Keratinocyte (primary cell): ENCODE measurements around the gene MYO9A. TPM values are rescaled to one million over a fixed set of nuclear protein-coding genes. Genes with fewer than 3 reads are reported as not detected.

Source experiments
- DNase-seq: peaks from one replicate; pipeline ENCODE4 v3.0.0-alpha.2; 2011; ENCODE audit warnings: low read depth, missing footprints, low spot score
- FAIRE-seq: peaks from 2 replicates; lab custom pipeline; 2011; peaks lifted over from hg19 to GRCh38; lab: Jason Lieb, UNC
- H2AFZ ChIP-seq: 2 replicates; pipeline ENCODE4 v1.6.0; 2012; ENCODE audit warnings: low read length, control low read depth, inconsistent platforms; ENCODE audit not compliant: control insufficient read depth
- H3K27ac ChIP-seq: 2 replicates; pipeline ENCODE4 v1.5.1; 2011; ENCODE audit warnings: low read length; ENCODE audit not compliant: control insufficient read depth, insufficient read depth
- H3K27me3 ChIP-seq: 3 replicates; pipeline ENCODE4 v1.6.0; 2011; ENCODE audit warnings: low read length; ENCODE audit not compliant: control insufficient read depth, insufficient read depth; ENCODE audit errors: extremely low read depth
- H3K36me3 ChIP-seq, 2 experiments: 2 replicates in 1 of 2; 3 replicates in 1 of 2; pipeline ENCODE4 v1.5.1; 2011; ENCODE audit warnings: low read length in 2 of 2, mild to moderate bottlenecking in 1 of 2; ENCODE audit not compliant: control insufficient read depth in 2 of 2, insufficient read depth in 2 of 2; ENCODE audit errors: extremely low read depth in 1 of 2
- H3K4me1 ChIP-seq: 3 replicates; pipeline ENCODE4 v1.5.1; 2011; ENCODE audit warnings: low read length; ENCODE audit not compliant: control insufficient read depth, insufficient read depth; ENCODE audit errors: extremely low read depth
- H3K4me2 ChIP-seq: 3 replicates; pipeline ENCODE4 v1.6.0; 2011; ENCODE audit warnings: low read depth, low read length; ENCODE audit not compliant: control insufficient read depth, insufficient read depth; ENCODE audit errors: extremely low read depth
- H3K4me3 ChIP-seq, 3 experiments: fragments of 200-600 bp in 1 of 3; sonication (generic) in 1 of 3; 2 replicates in 2 of 3; 3 replicates in 1 of 3; pipeline ENCODE4 v1.5.1; 2011 to 2016; ENCODE audit warnings: low read length in 3 of 3, mild to moderate bottlenecking in 3 of 3, control low read depth in 2 of 3, inconsistent platforms in 1 of 3, low read depth in 1 of 3, mixed read lengths in 1 of 3, mixed run types in 1 of 3, moderate library complexity in 1 of 3; ENCODE audit not compliant: control insufficient read depth in 2 of 3, insufficient read depth in 2 of 3; ENCODE audit errors: extremely low read depth in 1 of 3
- H3K79me2 ChIP-seq: 2 replicates; pipeline ENCODE4 v1.6.0; 2012; ENCODE audit warnings: low read length; ENCODE audit not compliant: control insufficient read depth, insufficient read depth
- H3K9ac ChIP-seq: 3 replicates; pipeline ENCODE4 v1.6.0; 2011; ENCODE audit warnings: low read length; ENCODE audit not compliant: control insufficient read depth, insufficient read depth; ENCODE audit errors: extremely low read depth
- H3K9me1 ChIP-seq: 3 replicates; pipeline ENCODE4 v1.6.0; 2011; ENCODE audit warnings: low read length; ENCODE audit not compliant: control insufficient read depth, insufficient read depth; ENCODE audit errors: extremely low read depth
- H3K9me3 ChIP-seq: 2 replicates; pipeline ENCODE4 v1.5.1; 2012; ENCODE audit warnings: low read depth, low read length; ENCODE audit not compliant: control insufficient read depth
- H4K20me1 ChIP-seq: 3 replicates; pipeline ENCODE4 v1.6.0; 2011; ENCODE audit warnings: low read length; ENCODE audit not compliant: control insufficient read depth, insufficient read depth; ENCODE audit errors: extremely low read depth
- CTCF ChIP-seq, 3 experiments: IDR thresholded peaks in 1 of 3; conservative IDR thresholded peaks in 1 of 3; optimal IDR thresholded peaks in 1 of 3; 2 replicates in 2 of 3; 3 replicates in 1 of 3; pipeline versions ENCODE3 to v1.5.1; 2011; ENCODE audit warnings: low read length in 3 of 3, mild to moderate bottlenecking in 3 of 3, moderate library complexity in 2 of 3, control low read depth in 1 of 3, inconsistent platforms in 1 of 3; ENCODE audit not compliant: insufficient read depth in 2 of 3; ENCODE audit errors: extremely low read depth in 1 of 3
- EZH2 ChIP-seq: IDR thresholded peaks from one replicate; pipeline ENCODE4 v1.6.1; 2012; ENCODE audit warnings: inconsistent platforms, mild to moderate bottlenecking, low read length, moderate library complexity
- dilution Hi-C: fragments of 300-500 bp; cut with MboI; formaldehyde crosslinking; loops from one replicate; pipeline ENCODE4 v1.7.0; 2020; ENCODE audit warnings: low sequenced_read_pairs; ENCODE audit not compliant: extremely low pct_ligation_motif_present
- polyA plus RNA-seq, 5 experiments: library from polyadenylated mRNA; depleted of rRNA in 3 of 5; stranded (reverse) in 3 of 5; stranded (forward) in 1 of 5; unstranded in 1 of 5; fragments of >200 nt; gene quantifications; 1 replicate in 1 of 5; 2 replicates in 3 of 5; 3 replicates in 1 of 5; pipeline versions ENCODE4 v1.2.1 to v1.2.3, GENCODE V29; 2011 to 2012; ENCODE audit warnings: missing spikeins in 2 of 5, low read depth in 1 of 5, low replicate concordance in 1 of 5

MYO9A gene
- polyA plus RNA-seq, 1 donor (not counting 4 experiments of a cell fraction or from before 2014, with no cell fraction given) = 10.6 TPM

GRCh38 chr15:71830981-71831380 lies 287.0 kb downstream of the MYO9A start:
- H2AFZ ChIP-seq = no peak overlapping the region
- no peaks in the 10 kb centered on the region for H3K4me1 ChIP-seq
- no peaks in the 10 kb centered on the region for H3K27me3 ChIP-seq
- H3K9me3 ChIP-seq = no peaks in the 10 kb centered on the region
- dilution Hi-C loops = no loop called here
- H3K4me3 ChIP-seq = no peak overlapping the region
- H3K9ac ChIP-seq = no peak overlapping the region
- peaks cover 5 to 16% of the 10 kb centered on the region in 2 experiments for H3K36me3 ChIP-seq
- no peak for TF ChIP-seq EZH2
- FAIRE-seq (no peak), DNase-seq (no peak)
- H3K79me2 ChIP-seq = no peaks in the 10 kb centered on the region
- no peak overlapping the region for H3K27ac ChIP-seq
- H4K20me1 ChIP-seq = no peaks in the 10 kb centered on the region
- H3K4me2 ChIP-seq = no peak overlapping the region
- H3K9me1 ChIP-seq = no peaks in the 10 kb centered on the region

- Histone ChIP-seq H4K20me1 (no peaks in the 10 kb centered on the region), H3K4me1 (no peaks in the 10 kb centered on the region), H2AFZ (no peak overlapping the region), H3K9ac (no peak overlapping the region), H3K4me2 (no peak overlapping the region), H3K9me1 (no peaks in the 10 kb centered on the region), H3K27me3 (no peaks in the 10 kb centered on the region), H3K79me2 (no peaks in the 10 kb centered on the region), H3K36me3 (peaks cover 5 to 27% of the 10 kb centered on the region in 2 experiments), H3K9me3 (peaks cover 6% of the 10 kb centered on the region), H3K4me3 (no peak overlapping the region), H3K27ac (no peak overlapping the region)
- no peak for DNase-seq
- dilution Hi-C loops = no loop called here
- TF ChIP-seq EZH2 (no peak), CTCF (optimal IDR thresholded peaks at IDR 0.05 in 1 of 3, IDR thresholded peaks at IDR 0.05 in 1 of 3, conservative IDR thresholded peaks at IDR 0.05 in 1 of 3; ENCODE audit: extremely low read depth in 1 of 3, insufficient read depth in 2 of 3, low read length in 3 of 3) (no peak)
- no peak for FAIRE-seq
These were observed 291.8 kb downstream of the MYO9A start for GRCh38 chr15:71826196-71826595.
